Right renal pelvis (tissue), 4 donors: ENCODE results near the gene GTF2F1. TPM values are rescaled to one million over a fixed set of nuclear protein-coding genes. Genes with fewer than 3 reads are reported as not detected.
A peak's percentile ranks its signal among the peaks of the same experiment; 100 is the strongest.
"Not testable (repeated sequence)": the region's sequence is repeated elsewhere in the genome, so short reads cannot be mapped to it uniquely, and the experiment has no call there.

Experiments
- DNase-seq, 4 donors: peaks; one replicate each; pipeline ENCODE4 v3.0.0-alpha.2; 2013; ENCODE audit warnings: low read depth in 4 of 4, low spot score in 3 of 4, missing footprints in 1 of 4
- polyA plus RNA-seq, 4 donors: library from polyadenylated mRNA; unstranded; fragments of 120-200 nt; gene quantifications; one replicate each; pipeline ENCODE4 v1.2.1, GENCODE V29; 2013; ENCODE audit not compliant: insufficient read length in 4 of 4

The GTF2F1 gene
- polyA plus RNA-seq, 4 donors: 85.2 to 111 (median 90.7) TPM

DNA sequence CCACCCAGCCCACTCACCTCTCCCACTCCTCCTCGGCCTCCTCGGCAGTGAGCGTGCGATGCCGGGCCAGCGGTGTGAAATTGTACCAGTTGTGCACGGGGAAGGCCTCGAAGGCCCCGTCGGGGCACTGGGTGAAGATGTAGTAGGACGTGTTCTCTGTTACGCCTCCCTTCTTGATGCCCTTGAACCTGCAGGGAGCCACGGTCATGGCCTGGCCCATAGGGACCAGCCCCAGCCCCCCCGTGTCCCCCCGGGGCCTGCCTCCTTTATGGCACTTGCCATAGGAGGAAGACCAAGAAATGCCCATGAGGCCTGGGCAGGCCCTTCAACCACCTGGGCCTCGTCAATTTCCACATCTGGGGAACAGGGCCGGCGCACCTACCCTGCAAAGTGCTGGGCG lies 5.6 kb downstream of the GTF2F1 start:
- DNase-seq: no peak

DNA sequence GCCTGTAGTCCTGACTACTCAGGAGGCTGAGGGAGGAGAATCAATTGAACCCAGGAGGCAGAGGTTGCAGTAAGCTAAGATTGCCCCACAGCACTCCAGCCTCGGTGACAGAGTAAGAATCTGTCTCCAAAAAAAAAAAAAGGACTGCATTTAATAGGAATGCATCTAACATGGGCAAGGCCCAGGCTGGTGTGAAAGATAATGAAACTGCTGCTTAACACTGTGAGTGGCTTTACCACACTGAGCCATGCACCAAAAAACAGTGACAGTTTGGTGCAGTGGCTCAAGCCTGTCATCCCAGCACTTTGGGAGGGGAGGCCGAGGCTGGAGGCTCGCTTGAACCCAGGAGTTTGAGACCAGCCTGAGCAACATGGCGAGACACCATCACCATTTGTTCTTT lies 8.6 kb downstream of the GTF2F1 start:
- no peak for DNase-seq

DNA sequence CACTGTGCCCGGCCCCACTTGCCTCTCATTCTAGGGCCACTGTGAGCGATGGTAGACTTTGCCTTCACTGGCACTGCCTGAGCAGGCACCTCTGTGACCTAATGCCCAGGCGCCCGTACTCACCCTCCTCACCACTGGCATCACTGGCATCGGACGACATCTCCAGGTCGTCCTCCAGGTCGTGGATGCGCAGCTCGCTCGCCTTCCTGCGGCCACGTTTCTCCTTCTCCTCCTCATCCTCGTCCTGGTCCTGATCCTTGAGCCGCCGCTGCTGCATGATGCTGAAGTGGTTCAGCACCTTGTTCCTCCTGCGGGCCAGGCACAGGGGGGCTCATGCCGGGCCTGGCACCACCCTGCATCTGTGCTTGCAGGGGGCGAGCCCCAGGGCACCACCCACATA lies 9.8 kb downstream of the GTF2F1 start:
- no peak for DNase-seq

DNA sequence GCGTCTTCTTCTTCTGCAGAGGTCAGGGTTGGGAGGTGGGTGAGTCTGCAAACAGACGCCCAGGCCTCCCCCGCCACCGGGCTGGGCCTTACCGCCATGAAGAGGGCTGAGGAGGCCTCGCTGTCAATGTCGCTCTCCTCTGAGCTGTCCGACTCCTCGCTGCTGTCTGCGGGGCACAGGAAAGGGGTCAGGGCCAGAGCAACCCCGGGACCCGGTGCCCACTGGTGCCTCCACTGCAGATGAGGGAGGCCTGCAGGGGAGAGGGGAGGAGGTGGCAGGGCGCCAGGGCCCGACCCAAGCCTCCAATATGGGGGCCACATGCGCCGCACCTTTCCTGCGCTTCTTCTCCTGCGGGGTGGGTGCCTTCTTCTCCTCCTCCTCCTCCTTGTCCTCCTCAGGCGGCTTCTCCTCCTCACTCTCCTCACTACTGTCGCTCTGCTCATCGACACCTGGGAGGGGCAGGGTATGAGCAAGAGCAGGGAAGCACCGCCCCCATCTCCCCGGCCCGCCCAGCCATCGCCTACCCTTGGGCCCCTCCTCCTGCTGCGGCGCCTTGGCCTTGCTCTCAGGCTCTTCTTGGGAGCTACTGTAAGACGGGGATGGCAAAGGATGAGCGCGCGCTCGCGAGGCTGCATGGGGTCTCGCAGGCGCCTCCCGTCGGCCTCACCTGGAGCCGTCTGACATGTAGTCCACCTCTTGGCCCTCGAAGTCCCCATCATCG lies 11.8 kb downstream of the GTF2F1 start:
- DNase-seq: no peak

DNA sequence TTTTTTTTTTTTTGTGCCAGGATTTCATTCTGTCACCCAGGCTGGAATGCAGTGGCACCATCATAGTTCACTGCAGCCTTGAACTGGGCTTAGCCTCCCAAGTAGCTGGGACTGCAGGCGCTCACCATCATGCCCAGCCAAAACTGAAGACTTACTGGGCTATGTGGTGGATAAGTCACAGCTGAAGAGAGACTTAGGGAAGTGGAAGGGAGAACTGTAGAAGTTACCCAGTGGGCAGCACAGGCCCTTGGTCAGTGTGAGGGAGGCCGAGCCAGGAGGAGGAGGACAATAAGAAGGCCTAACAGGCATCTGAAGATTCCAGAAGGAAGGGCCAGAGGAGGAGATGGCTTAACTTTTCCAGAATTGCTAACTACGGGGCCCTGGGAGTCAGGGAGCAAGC lies 13.2 kb downstream of the GTF2F1 start:
- no peak for DNase-seq

DNA sequence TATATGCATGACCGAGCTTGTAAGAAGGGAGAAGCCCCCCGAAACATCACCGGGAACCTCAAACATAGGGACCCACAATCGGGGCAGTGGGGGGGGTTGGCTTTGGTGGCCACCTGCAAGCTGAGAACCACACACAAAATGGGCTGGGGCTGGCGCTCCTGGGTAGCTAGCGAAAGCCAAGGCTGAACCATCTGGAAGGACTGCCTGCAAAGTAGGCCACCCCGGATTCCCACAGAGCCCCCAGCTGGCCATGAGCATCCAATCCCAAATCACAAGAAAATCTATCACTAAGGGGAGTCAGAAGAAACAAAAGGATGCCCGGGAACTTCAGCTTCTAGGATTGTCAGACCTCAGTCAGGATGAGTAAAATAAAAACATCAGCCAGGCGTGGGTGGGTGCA lies 14.5 kb downstream of the GTF2F1 start:
- DNase-seq: no peak

DNA sequence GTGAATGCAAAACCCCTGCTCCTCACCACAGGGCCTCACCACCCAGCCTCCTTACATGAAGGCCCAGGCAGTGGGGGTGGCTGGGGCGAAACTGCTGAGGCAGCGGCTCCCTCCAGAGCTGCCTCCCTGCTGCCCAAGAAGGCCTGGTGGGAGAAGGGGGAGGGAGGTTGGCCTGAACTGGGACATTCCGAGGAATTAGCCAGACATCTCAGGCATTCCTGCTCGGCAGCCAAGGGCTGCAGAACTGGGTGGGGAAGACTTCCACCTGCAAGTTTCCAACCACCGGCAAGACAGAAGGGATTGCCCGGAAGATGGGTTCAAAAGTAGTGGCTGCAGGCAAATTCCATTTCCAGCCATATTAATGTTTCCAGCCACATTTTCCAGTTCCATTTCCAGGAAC lies 14.9 kb downstream of the GTF2F1 start:
- DNase-seq: no peak

DNA sequence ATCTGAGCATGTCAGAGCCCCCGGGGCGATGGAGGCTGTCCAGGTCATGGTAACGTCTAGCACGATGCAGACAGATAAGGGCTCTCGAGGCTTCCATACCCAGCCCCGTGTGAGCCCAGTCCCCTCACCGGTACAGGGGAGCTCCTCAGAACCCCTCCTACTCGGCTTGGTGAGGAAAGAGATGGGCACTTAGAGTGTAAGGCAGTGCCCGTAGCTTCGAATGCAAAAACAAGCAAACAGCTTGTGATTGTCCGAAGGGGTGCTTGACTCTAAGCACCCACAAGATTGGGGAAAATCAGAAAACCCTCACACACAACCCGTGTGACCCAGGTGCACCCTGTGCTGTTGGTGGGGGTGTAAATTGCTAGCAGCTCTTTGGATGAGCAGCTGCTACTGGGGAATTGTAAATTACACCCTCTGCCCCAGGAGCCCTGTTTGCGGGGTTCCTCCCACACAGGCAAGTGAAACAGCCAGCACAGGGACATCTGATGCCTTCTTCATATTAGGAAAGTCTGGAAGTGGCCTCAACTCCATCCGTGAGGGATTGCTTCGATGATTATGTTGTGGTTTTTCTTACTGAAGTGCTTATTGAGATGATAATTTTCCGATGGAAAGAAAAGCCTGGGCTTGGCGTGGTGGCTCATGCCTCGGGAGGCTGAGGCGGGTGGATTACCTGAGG lies 16.3 kb downstream of the GTF2F1 start:
- no peak for DNase-seq

DNA sequence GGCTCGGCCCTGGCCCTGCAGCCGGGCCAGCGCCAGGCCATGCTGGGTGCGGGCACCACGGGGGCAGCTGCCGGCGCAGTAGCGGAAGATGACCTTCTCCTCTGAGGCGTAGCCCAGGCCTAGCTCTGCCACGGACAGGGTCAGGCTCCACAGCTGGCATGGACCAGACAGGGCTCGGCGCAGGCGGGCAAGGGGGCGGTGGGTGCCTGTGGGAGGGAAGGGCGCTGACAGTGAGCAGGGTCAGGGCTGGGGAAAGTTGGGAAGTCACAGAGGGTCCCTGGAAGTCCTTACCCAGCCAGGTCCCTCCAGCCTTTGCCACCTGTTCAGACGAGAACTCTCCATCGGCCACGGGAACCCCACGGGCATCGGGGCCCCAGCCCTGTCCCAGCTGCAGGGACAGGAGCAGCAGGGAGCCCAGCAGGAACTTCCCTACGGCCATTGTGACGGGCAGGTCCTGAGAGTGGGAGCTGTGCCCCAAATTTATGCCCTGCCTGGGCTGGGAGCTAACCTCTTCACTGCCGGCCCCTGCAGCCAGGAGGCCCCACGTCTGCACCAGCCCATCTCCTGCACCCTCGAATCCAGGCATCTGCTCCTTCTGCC lies 17.5 kb downstream of the GTF2F1 start, which contains the start of gene PSPN:
Gene PSPN (minus strand): TSS at position 523 of the 600 bp plus-strand sequence. CDS start 84 bp downstream, at position 439.
- no peak for DNase-seq

DNA sequence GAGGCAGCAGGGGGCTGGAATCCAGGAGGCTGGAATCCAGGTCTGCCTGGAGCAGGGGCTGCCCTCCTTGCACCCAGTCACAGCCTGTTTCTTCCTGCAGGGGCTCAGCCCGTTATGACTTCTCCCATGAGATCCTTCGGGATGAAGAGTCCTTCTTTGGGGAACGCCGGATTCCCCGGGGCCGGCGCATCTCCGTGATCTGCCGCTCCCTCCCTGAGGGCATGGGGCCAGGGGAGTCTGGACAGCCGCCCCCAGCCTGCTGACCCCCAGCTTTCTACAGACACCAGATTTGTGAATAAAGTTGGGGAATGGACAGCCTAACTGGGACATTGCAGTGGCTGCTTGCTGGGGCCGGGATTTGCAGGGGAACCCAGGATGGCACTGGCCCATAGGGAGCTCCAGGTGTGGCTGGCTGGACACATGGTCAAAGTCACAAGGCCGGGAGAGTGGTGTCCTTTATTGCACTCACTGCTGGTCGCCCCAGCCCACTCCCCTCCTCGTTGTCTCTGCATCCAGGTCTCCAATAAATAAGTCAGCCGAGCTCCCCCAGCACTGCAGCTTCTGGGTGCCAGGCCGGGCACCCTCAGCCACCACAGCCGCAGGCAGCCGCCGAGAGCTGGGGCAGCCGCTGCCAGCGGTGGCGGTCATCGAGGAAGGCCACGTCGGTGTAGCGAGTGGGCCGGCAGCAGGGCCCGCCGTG lies 18.1 kb downstream of the GTF2F1 start:
- no peak for DNase-seq

DNA sequence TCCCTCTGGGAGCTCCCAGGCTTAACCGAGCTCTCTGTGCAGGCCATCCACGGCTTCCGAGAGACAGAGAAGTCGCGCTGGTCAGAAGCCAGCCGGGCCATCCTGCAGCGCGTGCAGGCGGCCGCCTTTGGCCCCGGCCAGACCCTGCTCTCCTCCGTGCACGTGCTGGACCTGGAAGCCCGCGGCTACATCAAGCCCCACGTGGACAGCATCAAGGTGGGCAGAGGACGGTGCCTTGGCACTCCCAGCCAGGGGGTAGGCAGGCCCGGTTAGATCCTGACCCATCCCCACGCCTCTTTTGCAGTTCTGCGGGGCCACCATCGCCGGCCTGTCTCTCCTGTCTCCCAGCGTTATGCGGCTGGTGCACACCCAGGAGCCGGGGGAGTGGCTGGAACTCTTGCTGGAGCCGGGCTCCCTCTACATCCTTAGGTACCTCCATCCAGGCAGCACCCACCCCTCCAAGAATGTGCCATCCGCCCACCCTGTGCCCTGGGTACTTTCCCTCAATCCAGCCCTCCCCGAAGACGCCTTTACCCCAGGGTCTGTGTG lies 18.7 kb downstream of the GTF2F1 start:
- no peak for DNase-seq

DNA sequence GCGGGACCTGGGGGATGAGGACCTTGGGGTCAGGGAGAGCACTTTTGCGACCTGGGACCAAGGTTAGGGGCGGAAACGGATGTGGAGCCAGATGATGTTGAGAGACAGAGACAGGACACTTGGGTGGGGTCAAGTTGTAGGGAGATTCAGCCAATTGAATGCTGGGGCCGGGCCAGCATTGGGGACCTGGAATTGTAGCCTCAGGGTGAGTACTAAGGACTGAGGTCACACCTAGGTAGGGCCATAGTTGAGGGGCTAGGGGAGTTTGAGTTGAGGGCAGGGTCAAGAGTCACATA lies 19.2 kb downstream of the GTF2F1 start:
- DNase-seq: no peak

DNA sequence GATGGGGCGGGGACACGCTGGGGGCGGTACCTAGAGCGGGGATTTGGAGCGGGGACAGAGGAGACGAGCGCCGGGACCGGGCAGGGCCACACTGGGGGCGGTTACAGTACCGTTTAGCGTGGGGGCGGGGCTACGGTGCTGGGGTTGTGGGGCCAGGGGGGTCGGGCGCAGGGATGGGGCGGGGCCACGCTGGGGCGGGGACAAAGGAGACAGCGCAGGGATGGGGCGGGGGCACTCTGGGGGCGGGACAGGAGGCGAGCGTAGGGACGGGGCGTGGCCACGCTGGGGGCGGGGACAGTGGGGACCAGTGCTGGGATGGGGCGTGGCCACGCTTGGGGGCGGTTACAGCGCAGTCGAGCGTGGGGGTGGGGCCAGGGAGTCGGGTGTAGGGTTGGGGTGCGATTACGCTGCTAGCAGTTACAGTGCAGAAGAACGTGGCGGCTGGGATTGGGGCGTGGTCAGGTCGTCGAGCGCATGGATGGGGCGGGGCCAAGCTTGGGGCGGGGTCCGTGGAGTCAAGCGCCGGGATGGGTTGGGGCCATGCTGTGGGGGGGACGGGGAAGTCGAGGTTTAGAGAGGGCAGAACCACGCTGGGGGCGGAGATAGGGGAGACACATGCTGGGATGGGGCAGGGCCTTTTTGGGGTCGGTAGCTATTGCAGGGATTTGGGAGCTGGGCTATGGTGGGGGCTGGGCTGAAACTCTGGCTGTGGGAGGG lies 19.7 kb downstream of the GTF2F1 start:
- peak; percentile 93 to 95 (median 94) for DNase-seq

DNA sequence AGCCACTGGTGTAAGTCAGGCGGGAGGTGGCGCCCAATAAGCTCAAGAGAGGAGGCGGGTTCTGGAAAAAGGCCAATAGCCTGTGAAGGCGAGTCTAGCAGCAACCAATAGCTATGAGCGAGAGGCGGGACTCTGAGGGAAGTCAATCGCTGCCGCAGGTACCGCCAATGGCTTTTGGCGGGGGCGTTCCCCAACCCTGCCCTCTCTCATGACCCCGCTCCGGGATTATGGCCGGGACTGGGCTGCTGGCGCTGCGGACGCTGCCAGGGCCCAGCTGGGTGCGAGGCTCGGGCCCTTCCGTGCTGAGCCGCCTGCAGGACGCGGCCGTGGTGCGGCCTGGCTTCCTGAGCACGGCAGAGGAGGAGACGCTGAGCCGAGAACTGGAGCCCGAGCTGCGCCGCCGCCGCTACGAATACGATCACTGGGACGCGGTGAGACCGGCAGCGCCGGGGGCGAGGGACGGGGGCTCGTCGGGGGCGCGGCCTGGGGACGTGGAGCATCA lies 20.3 kb downstream of the GTF2F1 start, which contains the start of gene ALKBH7:
Gene ALKBH7 (plus strand): TSS at position 201 of the 502 bp plus-strand sequence. CDS start 27 bp downstream, at position 228.
- peak; percentile 99 to 100 (median 100) for DNase-seq

DNA sequence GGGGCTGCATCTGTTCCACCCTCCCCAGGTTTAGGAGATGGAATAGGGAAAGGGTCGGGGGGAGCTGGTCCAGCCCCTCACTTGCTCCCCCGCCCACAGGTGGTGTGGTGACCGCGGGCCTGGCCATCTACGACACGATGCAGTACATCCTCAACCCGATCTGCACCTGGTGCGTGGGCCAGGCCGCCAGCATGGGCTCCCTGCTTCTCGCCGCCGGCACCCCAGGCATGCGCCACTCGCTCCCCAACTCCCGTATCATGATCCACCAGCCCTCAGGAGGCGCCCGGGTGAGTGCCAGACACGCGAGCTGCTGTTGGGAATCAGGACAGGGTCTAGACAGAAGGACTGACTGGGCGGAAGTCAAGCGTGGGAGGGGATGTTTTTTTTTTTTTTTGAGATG lies 28.6 kb downstream of the GTF2F1 start:
- DNase-seq: no peak

DNA sequence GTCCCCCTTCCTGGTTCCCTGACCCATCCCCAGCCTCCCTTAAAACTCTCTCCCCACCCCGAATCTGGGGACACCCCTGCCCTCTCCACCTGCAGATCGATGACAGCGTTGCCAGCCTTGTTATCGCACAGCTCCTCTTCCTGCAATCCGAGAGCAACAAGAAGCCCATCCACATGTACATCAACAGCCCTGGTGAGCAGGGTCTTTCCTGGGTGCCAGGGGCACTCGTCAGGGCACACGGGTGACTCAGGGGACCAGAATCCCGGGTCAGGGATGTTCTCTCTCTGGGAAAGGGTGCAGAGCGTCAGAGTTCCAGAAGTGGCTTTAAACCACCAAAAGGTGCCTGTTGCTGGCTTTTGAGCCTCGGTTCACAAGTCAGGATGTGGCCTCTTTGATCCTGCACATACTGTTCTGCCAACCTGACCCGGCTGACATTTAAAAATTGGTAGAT lies 30.6 kb downstream of the GTF2F1 start:
- DNase-seq: no peak

DNA sequence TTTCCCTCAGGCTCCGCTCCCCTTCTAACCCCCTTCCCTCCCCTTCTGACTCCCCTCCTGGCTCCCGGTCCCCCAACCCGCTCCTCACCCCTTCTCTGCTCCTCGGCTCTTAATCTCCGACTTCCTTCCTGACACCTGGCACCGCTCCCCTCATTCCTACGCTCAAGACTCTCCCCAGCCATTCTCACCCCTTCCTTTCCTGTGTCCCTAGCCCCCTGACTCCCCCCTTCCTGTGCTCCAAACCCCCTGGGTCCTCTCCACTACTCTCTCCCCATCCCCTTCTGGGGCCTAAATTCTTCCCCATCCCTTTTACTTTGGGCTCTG lies 31.0 kb downstream of the GTF2F1 start:
- no peak for DNase-seq

DNA sequence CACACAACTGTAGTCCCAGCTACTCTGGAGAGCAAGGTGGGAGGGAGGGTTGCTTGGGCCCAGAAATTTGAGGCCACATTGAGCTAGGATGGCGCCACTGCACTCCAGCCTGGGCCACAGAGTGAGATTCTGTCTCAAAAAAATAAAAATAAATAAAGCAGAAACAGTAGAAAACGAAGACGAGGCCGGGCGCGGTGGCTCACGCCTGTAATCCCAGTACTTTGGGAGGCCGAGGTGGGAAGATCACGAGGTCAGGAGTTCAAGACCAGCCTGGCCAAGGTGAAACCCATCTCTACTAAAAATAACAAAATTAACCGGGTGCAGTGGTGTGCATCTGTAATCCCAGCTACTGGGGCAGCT lies 32.1 kb downstream of the GTF2F1 start:
- not testable (repeated sequence) for DNase-seq

DNA sequence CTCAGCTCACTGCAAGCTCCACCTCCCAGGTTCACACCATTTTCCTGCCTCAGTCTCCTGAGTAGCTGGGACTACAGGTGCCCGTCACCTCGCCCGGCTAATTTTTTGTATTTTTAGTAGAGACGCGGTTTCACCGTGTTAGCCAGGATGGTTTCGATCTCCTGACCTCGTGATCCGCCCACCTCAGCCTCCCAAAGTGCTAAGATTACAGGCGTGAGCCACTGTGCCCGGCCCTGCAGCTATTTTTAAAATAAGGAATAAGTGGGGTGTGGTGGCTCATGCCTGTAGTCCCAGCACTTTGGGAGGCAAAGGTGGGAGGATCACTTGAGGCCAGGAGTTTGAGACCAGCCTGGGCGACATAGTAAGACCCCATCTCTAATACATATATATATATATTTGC lies 32.5 kb downstream of the GTF2F1 start:
- DNase-seq: not testable (repeated sequence)
